Measurements from ENCODE around the gene MOB3A. TPM values are rescaled to one million over a fixed set of nuclear protein-coding genes. Genes with fewer than 3 reads are reported as not detected.
A peak's percentile ranks its signal among the peaks of the same experiment; 100 is the strongest.
"Not testable (repeated sequence)": the region's sequence is repeated elsewhere in the genome, so short reads cannot be mapped to it uniquely, and the experiment has no call there.

MOB3A gene
- total and polyA plus RNA-seq, 2 experiments from 2014 or later = 15.7 to 25.1 TPM

- no peak for DNase-seq (ENCODE audit: low spot score)
- Histone ChIP-seq H3K27me3 (no peaks in the 10 kb centered on the region), H3K9me2 (replicated peaks; ENCODE audit: insufficient read depth) (no peaks in the 10 kb centered on the region), H3K4me1 (ENCODE audit: insufficient read depth) (peaks cover 4% of the 10 kb centered on the region), H4K20me1 (ENCODE audit: insufficient read depth, poor library complexity, severe bottlenecking) (peaks cover 4% of the 10 kb centered on the region), H3K9me3 (ENCODE audit: low read depth) (no peaks in the 10 kb centered on the region), H2AFZ (no peak overlapping the region), H3K4me3 (no peak overlapping the region), H3K27ac (peak overlapping the region; percentile 7), H3K36me3 (replicated peaks; ENCODE audit: insufficient read depth, low read depth) (no peaks in the 10 kb centered on the region), H3K79me2 (peaks cover 40% of the 10 kb centered on the region), H3K4me2 (no peak overlapping the region)
- 97% methylated on average over 14 of the region's 14 CpGs for WGBS (ENCODE audit: low lambda C conversion rate, missing lambda C conversion rate)
- TF ChIP-seq EZH2 (IDR thresholded peaks at IDR 0.05; ENCODE audit: borderline replicate concordance) (no peak), EZH2phosphoT487 (IDR thresholded peaks at IDR 0.05; ENCODE audit: low read depth, severe bottlenecking, unreplicated experiment) (no peak)
These were observed 8.5 kb downstream of the MOB3A start for GRCh38 chr19:2087621-2088100.

GRCh38 chr19:2086695-2087620 lies 9.2 kb downstream of the MOB3A start:
- not testable (repeated sequence) for H3K4me2 ChIP-seq; H3K4me1 ChIP-seq (ENCODE audit: insufficient read depth); H3K9me2 ChIP-seq (replicated peaks; ENCODE audit: insufficient read depth); H3K9me3 ChIP-seq (ENCODE audit: low read depth); H4K20me1 ChIP-seq (ENCODE audit: insufficient read depth, poor library complexity, severe bottlenecking); H3K4me3 ChIP-seq; H3K36me3 ChIP-seq (replicated peaks; ENCODE audit: insufficient read depth, low read depth); H2AFZ ChIP-seq; H3K27me3 ChIP-seq
- peak; percentile 67 for DNase-seq (ENCODE audit: low spot score)
- WGBS (ENCODE audit: low lambda C conversion rate, missing lambda C conversion rate) = 77% methylated on average over 13 of the region's 13 CpGs
- H3K27ac ChIP-seq = peak overlapping the region; percentile 49
- H3K79me2 ChIP-seq = peaks cover 35% of the 10 kb centered on the region

GRCh38 chr19:2084993-2085720 lies 11.0 kb downstream of the MOB3A start:
- TF ChIP-seq EZH2 (IDR thresholded peaks at IDR 0.05; ENCODE audit: borderline replicate concordance) (no peak), EZH2phosphoT487 (IDR thresholded peaks at IDR 0.05; ENCODE audit: low read depth, severe bottlenecking, unreplicated experiment) (no peak), CTCF (IDR thresholded peaks at IDR 0.05; ENCODE audit: poor library complexity) (no peak)
- H3K4me3 ChIP-seq = no peak overlapping the region
- no peaks in the 10 kb centered on the region for H3K9me3 ChIP-seq (ENCODE audit: low read depth)
- peaks cover 4% of the 10 kb centered on the region for H4K20me1 ChIP-seq (ENCODE audit: insufficient read depth, poor library complexity, severe bottlenecking)
- no peak overlapping the region for H3K27ac ChIP-seq
- peaks cover 4% of the 10 kb centered on the region for H3K4me1 ChIP-seq (ENCODE audit: insufficient read depth)
- H3K9me2 ChIP-seq (replicated peaks; ENCODE audit: insufficient read depth) = no peaks in the 10 kb centered on the region
- no peak overlapping the region for H2AFZ ChIP-seq
- peaks cover 21% of the 10 kb centered on the region for H3K79me2 ChIP-seq
- no peaks in the 10 kb centered on the region for H3K36me3 ChIP-seq (replicated peaks; ENCODE audit: insufficient read depth, low read depth)
- H3K27me3 ChIP-seq = no peaks in the 10 kb centered on the region
- H3K4me2 ChIP-seq = no peak overlapping the region
- WGBS (ENCODE audit: low lambda C conversion rate, missing lambda C conversion rate) = 88% methylated on average over 27 of the region's 28 CpGs
- DNase-seq (ENCODE audit: low spot score) = no peak

GRCh38 chr19:2083174-2083854 lies 12.8 kb downstream of the MOB3A start:
- no peaks in the 10 kb centered on the region for H3K9me2 ChIP-seq (replicated peaks; ENCODE audit: insufficient read depth)
- no peaks in the 10 kb centered on the region for H3K4me1 ChIP-seq (ENCODE audit: insufficient read depth)
- H3K4me2 ChIP-seq = no peak overlapping the region
- no peak overlapping the region for H2AFZ ChIP-seq
- DNase-seq (ENCODE audit: low spot score) = no peak
- H3K36me3 ChIP-seq (replicated peaks; ENCODE audit: insufficient read depth, low read depth) = no peaks in the 10 kb centered on the region
- H3K79me2 ChIP-seq = peaks cover 19% of the 10 kb centered on the region
- no peaks in the 10 kb centered on the region for H3K27me3 ChIP-seq
- no peaks in the 10 kb centered on the region for H3K9me3 ChIP-seq (ENCODE audit: low read depth)
- 91% methylated on average over 20 of the region's 20 CpGs for whole genome bisulfite sequencing (ENCODE audit: low lambda C conversion rate, missing lambda C conversion rate)
- no peak overlapping the region for H3K4me3 ChIP-seq
- no peaks in the 10 kb centered on the region for H4K20me1 ChIP-seq (ENCODE audit: insufficient read depth, poor library complexity, severe bottlenecking)
- H3K27ac ChIP-seq = no peak overlapping the region
- no peak for TF ChIP-seq EZH2phosphoT487 (IDR thresholded peaks at IDR 0.05; ENCODE audit: low read depth, severe bottlenecking, unreplicated experiment)
- TF ChIP-seq EZH2 (IDR thresholded peaks at IDR 0.05; ENCODE audit: borderline replicate concordance) = no peak
- TF ChIP-seq CTCF (IDR thresholded peaks at IDR 0.05; ENCODE audit: poor library complexity) = no peak
